GM21717 (cell line): ENCODE measurements around the gene BBS9.
"Not testable (repeated sequence)": the region's sequence is repeated elsewhere in the genome, so short reads cannot be mapped to it uniquely, and the experiment has no call there.

Experiments
- ATAC-seq: cut with Tn5 transposase; IDR thresholded peaks from one replicate; pipeline ENCODE4 v1.9.1; 2021; ENCODE audit warnings: mild to moderate bottlenecking, moderate library complexity; ENCODE audit not compliant: unreplicated experiment

The BBS9 gene

DNA sequence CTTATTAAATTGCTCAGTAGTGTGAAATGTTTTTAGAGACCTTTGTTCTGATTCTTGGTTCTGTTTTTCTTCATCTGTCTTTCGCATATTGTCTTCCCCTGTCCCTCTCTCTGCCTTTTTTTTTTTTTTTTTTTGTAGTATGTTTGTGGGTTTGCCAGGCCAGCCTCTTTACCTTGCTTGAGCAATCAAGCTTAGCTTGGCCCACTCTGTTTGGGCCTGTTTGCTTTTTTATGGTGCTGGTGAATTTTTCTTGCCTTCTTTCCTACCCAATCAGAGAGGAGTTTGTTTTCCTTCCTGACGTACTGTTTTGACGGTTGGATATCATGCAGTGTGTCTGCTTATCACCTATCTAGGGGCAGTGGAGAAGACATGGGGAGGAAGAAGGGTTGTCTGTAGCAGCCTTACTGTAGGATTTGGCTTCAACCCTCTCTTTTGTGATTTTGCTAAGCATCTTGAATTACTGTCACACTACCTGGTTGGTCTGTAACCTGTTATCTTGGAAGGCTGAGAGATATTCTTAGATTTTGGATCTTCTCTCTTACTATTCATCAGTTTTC, 64.0 kb downstream of the BBS9 start:
- ATAC-seq, result no peak

DNA sequence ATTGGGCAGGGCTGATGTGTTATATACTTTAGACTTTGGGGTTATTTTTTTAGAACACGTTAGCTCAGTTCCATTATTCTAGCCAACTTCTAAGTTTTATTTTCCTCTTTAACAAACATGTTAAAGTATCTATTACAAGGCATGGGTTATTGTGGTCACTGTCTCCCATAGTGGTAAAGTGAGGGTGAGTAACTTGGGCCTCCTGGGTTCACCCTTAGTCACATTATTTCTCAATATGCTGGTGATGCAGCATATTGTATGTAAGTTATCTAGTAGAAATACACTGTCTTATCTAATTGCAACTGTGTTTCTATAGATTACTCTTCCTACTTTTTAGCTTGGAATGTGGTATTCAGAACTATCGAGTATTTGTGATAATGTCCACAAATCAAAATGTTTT, 65.9 kb downstream of the BBS9 start:
- ATAC-seq, result no peak

DNA sequence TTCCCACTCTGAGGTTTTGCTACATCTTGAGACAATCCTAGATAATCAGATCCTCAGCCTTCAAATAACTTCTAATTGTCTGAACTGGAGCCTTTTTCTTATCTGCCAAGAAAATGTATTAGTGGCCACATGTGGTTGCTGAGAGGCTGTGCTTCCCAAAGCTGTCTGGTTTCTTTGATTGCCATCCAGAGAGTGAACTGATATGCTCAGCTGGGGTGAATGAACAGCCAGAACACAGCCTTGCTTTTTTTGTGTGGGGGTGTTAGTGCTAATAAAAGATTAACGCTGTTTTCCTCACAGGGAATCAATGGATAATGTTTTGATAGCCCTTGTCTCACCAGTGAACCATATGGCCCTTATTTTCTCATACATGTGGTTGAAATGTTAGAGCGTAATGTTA, 66.9 kb downstream of the BBS9 start:
- ATAC-seq, result no peak

- no peak for ATAC-seq
Measured at GRCh38 chr7:33200282-33200681, 70.9 kb downstream of the BBS9 start.

GRCh38 chr7:33201821-33202220, 72.5 kb downstream of the BBS9 start:
- no peak for ATAC-seq

GRCh38 chr7:33210958-33211357, 81.6 kb downstream of the BBS9 start:
- ATAC-seq, result no peak

- no peak for ATAC-seq
Measured at GRCh38 chr7:33212144-33212543, 82.8 kb downstream of the BBS9 start.

DNA sequence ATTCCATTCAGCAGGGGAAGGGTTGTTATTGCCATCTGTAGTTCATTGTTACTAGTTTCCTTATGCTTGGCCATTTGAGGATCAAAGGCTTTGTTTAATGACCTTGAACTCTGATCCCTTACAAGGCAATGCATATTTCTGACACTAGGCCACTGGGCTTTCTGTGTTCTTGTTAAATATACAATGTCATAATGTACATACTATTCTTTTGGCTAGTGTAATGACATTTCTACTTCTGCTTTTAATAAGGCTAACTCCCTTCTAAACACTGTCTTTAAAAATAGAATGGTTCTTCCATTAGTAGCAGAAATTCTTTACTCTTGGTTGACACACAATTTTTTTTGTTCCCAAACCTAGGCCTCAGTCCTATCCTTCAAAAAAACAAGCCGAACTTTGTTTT, 86.6 kb downstream of the BBS9 start:
- ATAC-seq, result no peak

- ATAC-seq, result no peak
Measured at GRCh38 chr7:33217595-33217994, 88.2 kb downstream of the BBS9 start.

DNA sequence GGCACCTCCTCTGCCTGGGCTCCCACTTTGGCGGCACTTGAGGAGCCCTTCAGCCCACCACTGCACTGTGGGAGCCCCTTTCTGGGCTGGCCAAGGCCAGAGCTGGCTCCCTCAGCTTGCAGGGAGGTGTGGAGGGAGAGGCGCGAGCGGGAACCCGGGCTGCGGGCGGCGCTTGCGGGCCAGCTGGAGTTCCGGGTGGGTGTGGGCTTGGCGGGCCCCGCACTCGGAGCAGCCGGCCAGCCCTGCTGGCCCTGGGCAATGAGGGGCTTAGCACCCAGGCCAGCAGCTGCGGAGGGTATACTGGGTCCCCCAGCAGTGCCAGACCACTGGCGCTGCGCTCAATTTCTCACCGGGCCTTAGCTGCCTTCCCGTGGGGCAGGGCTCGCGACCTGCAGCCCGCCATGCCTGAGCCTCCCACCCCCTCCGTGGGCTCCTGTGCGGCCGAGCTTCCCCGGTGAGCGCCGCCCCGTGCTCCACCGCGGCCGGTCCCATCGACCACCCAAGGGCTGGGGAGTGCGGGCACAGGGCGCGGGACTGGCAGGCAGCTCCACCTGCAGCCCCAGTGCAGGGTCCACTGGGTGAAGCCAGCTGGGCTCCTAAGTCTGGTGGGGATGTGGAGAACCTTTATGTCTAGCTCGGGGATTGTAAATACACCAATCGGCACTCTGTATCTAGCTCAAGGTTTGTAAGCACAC, 89.6 kb downstream of the BBS9 start:
- ATAC-seq, result not testable (repeated sequence)

DNA sequence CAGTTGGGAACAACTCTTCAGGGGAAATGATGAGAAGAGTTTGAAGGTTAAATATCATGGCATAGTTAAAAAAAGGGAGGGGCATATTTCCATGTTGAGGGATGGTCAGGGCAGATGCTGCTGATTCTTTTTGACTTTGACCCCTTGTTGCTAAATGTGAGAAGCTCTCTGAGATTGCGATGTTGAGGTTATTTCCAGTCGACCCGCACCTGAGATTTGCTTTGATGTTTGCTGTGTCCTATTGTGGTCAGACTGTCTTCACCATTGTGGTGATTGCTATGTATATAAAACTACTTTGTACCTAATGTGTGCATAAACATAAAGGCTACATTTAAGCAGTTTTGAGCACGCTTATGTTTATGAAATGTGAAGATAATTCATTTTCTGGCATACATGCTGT, 90.9 kb downstream of the BBS9 start:
- no peak for ATAC-seq

- no peak for ATAC-seq
Measured at GRCh38 chr7:33221390-33221789, 92.0 kb downstream of the BBS9 start.

DNA sequence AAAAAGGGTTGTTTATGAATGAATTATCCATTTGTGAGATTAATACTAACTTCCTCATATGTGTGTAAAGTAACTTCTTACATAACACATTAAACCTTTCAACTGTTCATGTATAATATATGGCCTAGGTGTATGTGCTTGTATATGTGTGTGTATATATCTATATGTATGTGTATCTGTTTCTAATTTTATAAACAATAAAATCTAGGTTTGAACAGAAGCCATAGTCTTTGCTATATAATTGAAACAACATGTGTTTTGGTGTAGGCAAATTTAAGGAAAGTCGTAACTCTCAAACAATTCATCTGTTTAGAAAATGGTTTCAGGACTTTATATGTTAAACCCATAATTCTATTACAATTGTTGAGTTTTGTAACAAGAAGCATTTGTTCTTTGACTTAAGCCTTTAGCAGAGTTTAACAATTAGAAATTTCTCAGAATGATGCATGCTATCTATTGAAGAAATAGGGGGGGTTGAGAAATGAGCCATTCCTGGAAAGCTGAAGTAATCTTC, 103.3 kb downstream of the BBS9 start:
- no peak for ATAC-seq

- no peak for ATAC-seq
Measured at GRCh38 chr7:33233659-33234058, 104.3 kb downstream of the BBS9 start.

DNA sequence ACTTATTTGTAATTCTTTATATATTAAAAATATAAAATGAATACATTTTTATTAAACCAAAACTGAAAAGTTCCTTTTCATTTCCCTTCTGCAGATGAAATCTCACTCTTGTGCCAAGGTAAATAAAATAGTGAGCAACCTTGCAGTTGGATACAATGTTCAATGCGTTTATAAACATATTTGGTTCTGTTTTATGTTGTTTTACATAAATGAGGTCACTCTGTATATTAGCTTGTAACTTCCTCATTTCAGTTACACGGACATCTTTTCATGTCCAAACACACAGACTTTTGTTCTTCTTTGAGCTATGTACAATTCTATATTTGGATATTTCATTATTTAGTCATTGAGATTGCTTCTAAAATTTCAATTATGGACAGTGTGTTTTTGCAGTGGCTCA, 107.7 kb downstream of the BBS9 start:
- ATAC-seq, result peak; percentile 46

DNA sequence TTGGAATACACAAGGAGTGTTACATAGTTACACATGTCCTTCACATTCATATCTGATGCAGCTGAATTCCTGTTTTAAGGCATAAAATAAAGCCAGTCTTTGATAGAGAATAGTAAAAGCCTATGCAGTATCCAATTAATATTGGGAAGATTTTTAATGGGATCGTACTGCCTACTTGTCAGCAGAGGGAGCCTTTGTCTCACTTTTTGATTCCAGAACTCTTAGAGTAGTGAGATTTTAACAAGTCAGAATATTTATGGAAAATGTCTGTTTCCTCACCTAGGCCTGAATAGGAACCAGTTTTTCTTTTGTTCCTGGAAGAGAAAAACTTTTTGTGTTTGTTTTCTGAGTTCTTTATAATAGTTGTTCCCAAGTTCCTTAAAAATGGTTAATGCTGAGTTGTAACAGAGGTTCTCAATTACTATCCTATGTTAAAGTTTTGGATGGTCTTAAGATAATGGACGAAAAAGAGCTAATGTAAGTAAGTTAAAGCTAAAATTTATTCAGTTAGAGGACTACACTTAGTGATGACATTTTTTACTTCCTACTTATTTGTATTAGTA, 114.0 kb downstream of the BBS9 start:
- no peak for ATAC-seq

GRCh38 chr7:33248671-33249070, 119.3 kb downstream of the BBS9 start:
- no peak for ATAC-seq

- no peak for ATAC-seq
Measured at GRCh38 chr7:33250421-33250871, 121.1 kb downstream of the BBS9 start.

GRCh38 chr7:33251301-33251700, 121.9 kb downstream of the BBS9 start:
- ATAC-seq, result no peak

GRCh38 chr7:33258491-33258951, 129.2 kb downstream of the BBS9 start:
- ATAC-seq, result no peak

- ATAC-seq, result peak; percentile 79
Measured at GRCh38 chr7:33261585-33261984, 132.2 kb downstream of the BBS9 start.

DNA sequence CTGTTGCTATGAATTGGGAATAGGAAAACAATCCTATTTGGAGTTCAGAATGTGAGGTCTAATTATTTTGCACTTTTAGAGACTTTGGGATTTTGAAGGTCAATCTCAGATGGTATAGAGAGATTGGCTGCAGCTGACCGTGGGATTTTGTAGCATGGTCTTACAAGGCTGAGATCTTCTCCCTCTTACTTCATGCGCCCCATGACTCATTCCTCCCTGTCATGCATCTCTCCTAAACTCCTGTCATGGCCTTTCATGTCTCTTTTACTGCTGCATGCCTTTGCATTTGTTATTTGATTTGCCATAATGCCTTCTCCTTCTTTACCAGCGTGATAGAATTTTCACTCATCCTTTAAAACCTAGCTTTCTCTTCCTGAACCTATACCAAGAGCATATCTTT, 133.1 kb downstream of the BBS9 start:
- no peak for ATAC-seq
